ENCODE results near the gene GLI2.

- TF ChIP-seq, protein P1, sequence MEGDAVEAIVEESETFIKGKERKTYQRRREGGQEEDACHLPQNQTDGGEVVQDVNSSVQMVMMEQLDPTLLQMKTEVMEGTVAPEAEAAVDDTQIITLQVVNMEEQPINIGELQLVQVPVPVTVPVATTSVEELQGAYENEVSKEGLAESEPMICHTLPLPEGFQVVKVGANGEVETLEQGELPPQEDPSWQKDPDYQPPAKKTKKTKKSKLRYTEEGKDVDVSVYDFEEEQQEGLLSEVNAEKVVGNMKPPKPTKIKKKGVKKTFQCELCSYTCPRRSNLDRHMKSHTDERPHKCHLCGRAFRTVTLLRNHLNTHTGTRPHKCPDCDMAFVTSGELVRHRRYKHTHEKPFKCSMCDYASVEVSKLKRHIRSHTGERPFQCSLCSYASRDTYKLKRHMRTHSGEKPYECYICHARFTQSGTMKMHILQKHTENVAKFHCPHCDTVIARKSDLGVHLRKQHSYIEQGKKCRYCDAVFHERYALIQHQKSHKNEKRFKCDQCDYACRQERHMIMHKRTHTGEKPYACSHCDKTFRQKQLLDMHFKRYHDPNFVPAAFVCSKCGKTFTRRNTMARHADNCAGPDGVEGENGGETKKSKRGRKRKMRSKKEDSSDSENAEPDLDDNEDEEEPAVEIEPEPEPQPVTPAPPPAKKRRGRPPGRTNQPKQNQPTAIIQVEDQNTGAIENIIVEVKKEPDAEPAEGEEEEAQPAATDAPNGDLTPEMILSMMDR (IDR thresholded peaks at IDR 0.05): no peak
- TF ChIP-seq POLR2A (IDR thresholded peaks at IDR 0.05): no peak
Measured at GRCh38 chr2:120692691-120693090, 43.0 kb upstream of the GLI2 start.
